HG03196 (cell line): ENCODE results near the gene AKR7A2.
"Not testable (repeated sequence)": the region's sequence is repeated elsewhere in the genome, so short reads cannot be mapped to it uniquely, and the experiment has no call there.

Experiments used
- ATAC-seq: cut with Tn5 transposase; IDR thresholded peaks from one replicate; pipeline ENCODE4 v1.9.1; 2021; ENCODE audit not compliant: unreplicated experiment

The AKR7A2 gene

DNA sequence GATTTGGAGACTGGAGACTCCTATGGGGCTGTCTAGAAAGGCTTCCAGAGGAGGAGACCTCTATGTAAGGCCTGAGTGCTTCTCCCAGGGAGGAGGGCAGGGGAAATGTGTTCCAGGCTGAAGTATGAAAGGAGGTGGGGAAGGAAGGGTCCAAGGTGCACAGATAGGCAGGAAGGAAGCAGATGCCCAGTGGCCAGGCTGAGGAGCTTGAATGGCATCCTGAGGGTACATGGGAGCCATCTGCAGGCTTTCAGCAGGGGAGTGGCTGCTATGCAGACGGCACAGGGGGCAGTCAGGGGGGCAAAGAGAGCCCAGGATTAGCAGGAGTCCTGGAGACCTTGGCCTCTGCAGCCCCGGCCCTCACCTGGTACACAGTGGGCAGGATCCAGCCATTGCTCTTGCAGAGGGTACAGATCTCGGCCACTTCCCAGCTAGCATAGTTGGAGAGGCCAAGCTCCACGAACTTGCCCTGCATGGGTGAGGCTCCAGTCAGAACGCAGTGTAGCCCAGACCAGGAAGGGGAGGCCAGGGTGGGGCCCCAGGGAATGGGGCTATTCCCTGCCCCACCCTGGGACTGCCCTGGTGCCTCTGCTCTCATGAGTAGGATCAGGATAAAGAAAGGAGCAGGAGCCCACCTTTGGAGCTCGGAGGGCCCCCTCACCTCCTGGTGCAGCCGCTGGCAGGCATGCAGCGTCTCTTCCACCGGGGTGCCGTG is 4.0 kb downstream of the AKR7A2 start:
- ATAC-seq, result no peak

DNA sequence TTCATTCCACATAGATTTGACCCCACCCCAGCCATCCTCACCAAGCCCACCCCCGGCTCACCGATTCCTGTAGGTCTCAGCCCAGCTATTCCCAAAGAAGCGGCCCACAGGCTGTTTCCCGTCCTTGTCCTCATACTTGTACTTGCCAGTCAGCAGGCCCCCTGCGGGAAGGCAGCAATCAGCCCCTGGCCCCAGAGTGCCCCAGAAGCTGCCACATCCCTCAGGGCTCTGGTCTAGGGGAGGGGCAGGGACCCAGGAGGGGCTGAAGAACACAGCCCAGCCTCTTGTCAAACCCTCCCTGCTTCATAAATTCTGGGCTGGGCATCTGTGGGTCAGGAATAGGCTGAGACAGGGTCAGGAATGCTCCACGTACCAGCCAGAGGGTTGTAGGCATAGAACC is 5.0 kb downstream of the AKR7A2 start:
- no peak for ATAC-seq

GRCh38 chr1:19305880-19306279 is 6.1 kb downstream of the AKR7A2 start:
- ATAC-seq, result no peak

- not testable (repeated sequence) for ATAC-seq
These were observed 7.9 kb downstream of the AKR7A2 start for GRCh38 chr1:19304081-19304480.

GRCh38 chr1:19300211-19300610 is 11.7 kb downstream of the AKR7A2 start:
- ATAC-seq, result no peak

DNA sequence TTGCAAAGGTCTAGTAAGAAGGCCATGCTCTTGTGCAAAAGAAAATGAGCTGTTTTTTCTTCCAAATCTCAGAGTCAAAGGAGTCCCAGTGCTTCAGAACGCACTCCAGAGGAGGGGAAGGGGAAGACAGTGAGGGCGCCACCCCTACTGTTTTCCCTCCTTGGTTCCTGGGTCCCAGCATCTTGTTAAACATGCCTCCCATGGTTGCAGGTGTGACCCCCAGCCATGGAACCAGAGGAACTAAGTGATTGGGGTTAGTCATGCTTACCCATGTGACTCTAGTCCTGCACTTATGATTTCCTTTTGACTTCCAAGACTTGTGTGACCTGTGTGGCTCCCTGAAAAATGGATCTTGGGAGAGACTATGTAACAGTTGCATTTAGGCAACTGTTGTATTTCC is 17.3 kb downstream of the AKR7A2 start:
- no peak for ATAC-seq

DNA sequence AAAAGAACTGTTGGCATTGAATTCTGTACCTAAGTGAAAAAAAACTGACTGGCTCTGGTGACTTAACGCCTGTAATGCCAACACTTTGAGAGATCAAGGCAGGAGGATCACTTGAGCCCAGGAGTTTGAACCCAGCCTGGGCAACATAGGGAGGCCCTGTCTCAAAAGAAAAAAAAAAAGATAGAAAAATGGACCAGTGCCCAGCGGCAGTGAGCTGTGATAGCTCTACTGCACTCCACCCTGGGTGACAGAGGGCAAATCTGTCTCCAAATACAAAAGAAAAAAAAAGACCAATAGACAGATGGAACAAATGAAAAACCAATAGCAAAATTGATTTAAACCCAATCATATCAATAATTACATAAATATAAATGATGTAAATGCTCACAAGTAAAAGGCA is 22.7 kb downstream of the AKR7A2 start:
- ATAC-seq, result no peak

DNA sequence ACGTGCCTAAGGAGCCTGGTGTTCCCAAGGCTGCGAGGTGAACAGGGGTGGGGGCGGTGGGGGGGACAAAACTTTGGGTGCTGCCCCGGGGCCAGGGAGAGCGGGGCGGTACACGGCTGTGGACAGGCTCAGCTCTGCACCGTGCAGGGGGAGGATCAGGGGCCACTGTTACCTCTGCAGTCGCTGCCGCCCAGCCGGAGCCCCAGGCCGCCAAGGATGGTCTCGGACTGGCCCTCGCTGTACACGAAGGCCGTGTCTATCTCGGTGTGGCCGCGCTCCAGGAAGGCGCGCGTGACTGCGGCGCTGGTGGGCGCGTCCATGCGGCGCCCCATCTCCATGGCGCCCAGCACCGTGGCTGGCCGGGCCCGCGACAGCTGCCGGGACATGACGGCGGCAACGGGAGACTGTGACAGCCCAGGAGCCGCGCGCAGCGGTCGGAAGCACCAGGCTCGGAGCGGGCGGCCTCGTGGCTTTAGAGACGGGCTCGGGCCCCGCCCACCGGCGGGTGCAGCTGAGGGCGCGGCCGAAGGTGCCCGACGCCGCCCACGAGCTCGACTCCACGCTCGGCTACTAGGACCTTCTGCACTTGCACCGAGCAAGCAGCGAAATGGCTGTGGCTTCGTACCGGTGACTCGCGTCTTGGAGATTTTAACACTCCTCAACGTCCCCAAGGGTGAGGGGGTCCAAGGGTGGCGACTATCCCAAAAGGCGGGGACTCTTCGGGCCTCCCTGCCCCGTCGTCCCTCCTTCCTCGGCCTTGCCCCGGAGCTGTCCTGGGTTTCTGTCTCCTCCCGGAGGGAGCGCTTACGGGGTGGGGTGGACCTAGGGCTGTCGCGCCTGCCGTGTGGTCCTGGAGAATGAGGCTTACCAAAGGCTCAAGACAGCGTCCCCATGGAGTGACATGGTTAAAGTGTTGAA is 23.4 kb downstream of the AKR7A2 start, which contains the start of gene AKR7A3:
Gene AKR7A3, minus strand, starts transcription at position 447 of the 918 bp plus-strand sequence. Its CDS starts 61 bp downstream, at position 386.
- not testable (repeated sequence) for ATAC-seq

DNA sequence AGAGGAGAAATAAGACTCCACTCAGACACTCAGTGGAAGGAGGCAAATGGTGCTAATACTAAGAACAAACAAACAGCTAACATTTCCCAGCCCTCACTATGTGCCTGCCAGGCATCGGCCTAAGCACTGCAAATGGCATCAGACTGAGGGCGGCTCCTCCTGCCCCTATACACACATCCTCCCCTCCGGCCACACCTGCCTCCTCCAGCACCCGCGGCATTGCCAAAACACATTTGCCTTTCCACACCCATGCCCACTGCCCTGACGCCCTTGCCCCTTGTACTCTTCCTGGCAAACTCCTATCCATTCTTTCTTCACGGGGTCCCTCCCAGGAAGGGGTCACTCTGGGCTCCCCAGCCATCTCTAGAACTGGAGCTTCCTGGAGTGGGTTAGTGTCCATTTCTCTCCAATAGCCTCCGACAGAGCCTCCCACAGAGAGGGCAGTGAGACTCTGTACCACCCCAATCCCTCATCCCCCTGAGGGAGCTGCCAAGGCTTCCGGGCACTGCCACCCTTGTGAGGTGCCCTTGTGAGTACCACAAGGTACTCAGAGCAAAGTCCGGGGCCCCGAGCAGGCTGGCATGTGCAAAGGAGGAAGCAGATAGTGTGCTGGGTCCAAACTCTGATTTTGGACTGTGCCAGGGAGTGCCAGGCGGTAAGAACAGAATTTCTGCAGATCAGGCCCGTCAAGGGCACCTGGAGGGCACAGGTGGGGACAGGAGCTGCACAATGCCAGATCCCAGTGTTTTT is 24.3 kb downstream of the AKR7A2 start:
- ATAC-seq, result no peak

- ATAC-seq, result not testable (repeated sequence)
These were observed 26.1 kb downstream of the AKR7A2 start for GRCh38 chr1:19285807-19286206.

DNA sequence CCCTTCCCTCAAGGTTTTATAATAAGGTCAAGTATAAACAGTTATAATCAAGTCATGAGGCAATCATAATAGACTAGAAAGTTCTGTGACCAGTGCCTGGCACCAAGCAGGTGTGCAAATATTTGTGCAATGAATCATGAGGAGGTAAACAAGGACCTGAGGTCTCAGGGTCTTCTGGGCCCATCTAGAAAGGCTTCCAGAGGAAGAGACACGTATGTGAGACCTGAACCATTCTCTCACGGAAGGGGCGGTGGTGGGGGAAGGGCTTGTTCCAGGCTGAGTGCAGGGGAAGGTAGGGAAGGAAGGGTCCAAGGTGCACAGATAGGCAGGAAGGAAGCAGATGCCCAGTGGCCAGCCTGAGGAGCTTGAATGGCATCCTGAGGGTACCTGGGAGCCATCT is 26.6 kb downstream of the AKR7A2 start:
- not testable (repeated sequence) for ATAC-seq

GRCh38 chr1:19284881-19285280 is 27.1 kb downstream of the AKR7A2 start:
- no peak for ATAC-seq

DNA sequence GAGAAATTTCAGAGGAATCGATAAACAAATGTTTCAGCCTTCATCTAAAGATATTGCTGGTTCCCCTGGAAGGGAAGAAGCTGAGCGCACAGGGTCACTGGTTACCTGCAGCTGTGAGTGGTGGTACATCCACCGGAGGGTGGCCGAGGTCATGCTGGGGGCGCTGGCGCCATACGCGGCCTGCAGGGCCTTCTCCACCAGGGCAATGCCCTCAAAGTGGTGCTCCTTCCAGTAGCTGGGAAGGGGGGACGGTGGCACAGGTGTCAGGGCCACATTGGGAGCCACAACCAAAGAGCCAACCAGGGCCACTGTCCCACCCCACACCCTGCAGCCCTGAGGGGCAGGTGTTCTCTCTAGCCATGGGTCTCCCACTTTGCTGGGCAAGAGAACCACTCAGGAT is 28.1 kb downstream of the AKR7A2 start:
- no peak for ATAC-seq

DNA sequence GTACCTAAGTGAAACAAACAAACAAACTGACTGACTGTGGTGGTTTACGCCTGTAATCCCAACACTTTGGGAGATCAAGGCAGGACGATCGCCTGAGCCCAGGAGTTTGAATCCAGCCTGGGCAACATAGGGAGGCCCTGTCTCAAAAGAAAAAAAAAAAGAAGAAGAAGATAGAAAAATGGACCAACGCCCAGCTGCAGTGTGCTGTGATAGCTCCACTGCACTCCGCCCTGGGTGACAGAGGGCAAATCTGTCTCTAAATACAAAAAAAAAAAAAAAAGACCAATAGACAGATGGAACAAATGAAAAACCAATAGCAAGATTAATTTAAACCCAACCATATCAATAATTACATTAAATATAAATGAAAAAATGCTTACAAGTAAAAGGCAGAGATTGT is 37.3 kb downstream of the AKR7A2 start:
- no peak for ATAC-seq

DNA sequence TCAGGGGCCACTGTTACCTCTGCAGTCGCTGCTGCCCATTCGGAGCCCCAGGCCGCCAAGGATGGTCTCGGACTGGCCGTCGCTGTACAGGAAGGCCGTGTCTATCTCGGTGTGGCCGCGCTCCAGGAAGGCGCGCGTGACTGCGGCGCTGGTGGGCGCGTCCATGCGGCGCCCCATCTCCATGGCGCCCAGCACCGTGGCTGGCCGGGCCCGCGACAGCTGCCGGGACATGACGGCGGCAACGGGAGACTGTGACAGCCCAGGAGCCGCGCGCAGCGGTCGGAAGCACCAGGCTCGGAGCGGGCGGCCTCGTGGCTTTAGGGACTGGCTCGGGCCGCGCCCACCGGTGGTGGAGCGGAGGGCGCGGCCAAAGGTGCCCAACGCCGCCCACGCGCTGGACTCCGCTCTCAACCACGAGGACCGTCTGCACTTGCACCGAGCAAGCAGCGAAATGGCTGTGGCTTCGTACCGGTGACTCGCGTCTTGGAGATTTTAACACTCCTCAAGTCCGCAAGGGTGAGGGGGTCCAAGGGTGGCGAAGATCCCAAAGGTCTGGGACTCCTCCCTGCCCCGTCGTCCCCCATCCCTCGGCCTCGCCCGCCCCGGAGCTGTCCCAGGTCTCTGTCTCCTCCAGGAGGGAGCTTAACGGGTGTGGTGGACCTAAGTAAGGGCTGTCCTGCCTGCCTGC is 38.0 kb downstream of the AKR7A2 start:
- ATAC-seq, result not testable (repeated sequence)

GRCh38 chr1:19273106-19273843 is 38.7 kb downstream of the AKR7A2 start:
- ATAC-seq, result no peak

- ATAC-seq, result no peak
These were observed 39.9 kb downstream of the AKR7A2 start for GRCh38 chr1:19272064-19272463.

DNA sequence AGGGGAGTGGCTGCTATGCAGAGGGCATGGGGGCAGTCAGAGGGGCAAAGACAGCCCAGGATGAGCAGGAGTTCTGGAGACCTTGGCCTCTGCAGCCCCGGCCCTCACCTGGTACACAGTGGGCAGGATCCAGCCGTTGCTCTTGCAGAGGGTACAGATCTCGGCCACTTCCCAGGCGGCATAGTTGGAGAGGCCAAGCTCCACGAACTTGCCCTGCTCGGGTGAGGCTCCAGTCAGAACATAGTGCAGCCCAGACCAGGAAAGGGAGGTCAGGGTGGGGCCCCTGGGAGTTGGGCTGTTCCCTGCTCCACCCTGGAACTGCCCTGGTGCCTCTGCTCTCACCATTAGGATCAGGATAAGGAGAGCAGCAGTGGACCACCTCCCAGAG is 41.6 kb downstream of the AKR7A2 start:
- ATAC-seq, result not testable (repeated sequence)

GRCh38 chr1:19269427-19270342 is 42.3 kb downstream of the AKR7A2 start:
- ATAC-seq, result not testable (repeated sequence)
